C1 segment of cervical spinal cord (tissue), 14 donors: ENCODE data around the gene ALPL.
A peak's percentile ranks its signal among the peaks of the same experiment; 100 is the strongest.

Source experiments
- DNase-seq, 14 donors: peaks; one replicate each; lab custom pipeline; 2025; lab: John Stamatoyannopoulos, UW

ALPL gene

GRCh38 chr1:21574466-21575151 is 65.4 kb downstream of the ALPL start:
- DNase-seq = peak in 5 of 14 donors; percentile 32 to 73 (median 43)

GRCh38 chr1:21575351-21575942 is 66.2 kb downstream of the ALPL start:
- DNase-seq = no peak

GRCh38 chr1:21576031-21576797 is 67.0 kb downstream of the ALPL start:
- DNase-seq = no peak

- no peak for DNase-seq
Observed at GRCh38 chr1:21576798-21577187, 67.6 kb downstream of the ALPL start.

- no peak for DNase-seq
Observed at GRCh38 chr1:21577324-21577723, 68.1 kb downstream of the ALPL start.

GRCh38 chr1:21577933-21578332 is 68.7 kb downstream of the ALPL start:
- no peak for DNase-seq

- DNase-seq = no peak
Observed at GRCh38 chr1:21579791-21580190, 70.6 kb downstream of the ALPL start.

GRCh38 chr1:21584096-21584495 is 74.9 kb downstream of the ALPL start:
- DNase-seq = no peak

GRCh38 chr1:21585037-21585436 is 75.8 kb downstream of the ALPL start:
- DNase-seq = no peak

GRCh38 chr1:21586222-21586621 is 77.0 kb downstream of the ALPL start:
- DNase-seq = no peak

- no peak for DNase-seq
Observed at GRCh38 chr1:21586846-21587601, 77.8 kb downstream of the ALPL start.

- DNase-seq = no peak
Observed at GRCh38 chr1:21587602-21587953, 78.4 kb downstream of the ALPL start.

- no peak for DNase-seq
Observed at GRCh38 chr1:21589618-21590017, 80.4 kb downstream of the ALPL start.

- peak in 1 of 14 donors; percentile 3 for DNase-seq
Observed at GRCh38 chr1:21590126-21590880, 81.1 kb downstream of the ALPL start.

GRCh38 chr1:21590934-21591333 is 81.7 kb downstream of the ALPL start:
- DNase-seq = no peak

GRCh38 chr1:21592086-21592865 is 83.1 kb downstream of the ALPL start:
- peak in 1 of 14 donors; percentile 85 for DNase-seq

GRCh38 chr1:21593231-21593630 is 84.0 kb downstream of the ALPL start:
- no peak for DNase-seq

GRCh38 chr1:21594501-21594900 is 85.3 kb downstream of the ALPL start:
- DNase-seq = no peak

- peak in 3 of 14 donors; percentile 7 to 27 (median 21) for DNase-seq
Observed at GRCh38 chr1:21594935-21595897, 86.0 kb downstream of the ALPL start.
